Left ventricle myocardium inferior (tissue), 1 donor: ENCODE results near the gene LMO2. TPM values are rescaled to one million over a fixed set of nuclear protein-coding genes. Genes with fewer than 3 reads are reported as not detected.

Experiments
- DNase-seq: peaks from one replicate; pipeline ENCODE4 v3.0.0-alpha.2; 2020
- H3K27ac ChIP-seq: fragments of 200-600 bp; replicated peaks from 2 replicates; pipeline ENCODE4 v1.8.0; 2021
- H3K27me3 ChIP-seq: fragments of 200-600 bp; 2 replicates; pipeline ENCODE4 v1.8.0; 2021; ENCODE audit warnings: low read depth
- H3K36me3 ChIP-seq: fragments of 200-600 bp; 2 replicates; pipeline ENCODE4 v1.8.0; 2021
- H3K4me1 ChIP-seq: fragments of 200-600 bp; 2 replicates; pipeline ENCODE4 v1.8.0; 2021
- H3K4me3 ChIP-seq: fragments of 200-600 bp; 2 replicates; pipeline ENCODE4 v1.8.0; 2021; ENCODE audit warnings: mild to moderate bottlenecking, moderate library complexity
- H3K9me3 ChIP-seq: fragments of 200-600 bp; replicated peaks from 2 replicates; pipeline ENCODE4 v1.8.0; 2021
- CTCF ChIP-seq: fragments of 200-600 bp; IDR thresholded peaks from 2 replicates; pipeline ENCODE4 v1.8.0; 2021; ENCODE audit warnings: antibody characterized with exemption, mild to moderate bottlenecking, borderline replicate concordance
- intact Hi-C: fragments of 100-400 bp; cut with micrococcal nuclease; formaldehyde crosslinking; loops from one replicate; pipeline ENCODE4 v1.11.0; 2022
- total RNA-seq: library from RNA; stranded (reverse); fragmentation: NEBNext Ultra II Directional; extraction: Animal tissue kit (Norgen Biotek cat#: 25700); gene quantifications from one replicate; pipeline ENCODE4 v1.2.1, GENCODE V29; 2021
- donor health status: DM: no; HTN: yes; CAD: no; lungs with severe emphysema.

Gene LMO2
- total RNA-seq, 1 donor from 2014 or later = 8.4 TPM

- H3K4me1 ChIP-seq = no peaks in the 10 kb centered on the region
- H3K27ac ChIP-seq = no peak overlapping the region
- H3K27me3 ChIP-seq = peaks cover 67% of the 10 kb centered on the region
- H3K4me3 ChIP-seq = no peak overlapping the region
- H3K36me3 ChIP-seq = no peaks in the 10 kb centered on the region
- no peak for DNase-seq
- H3K9me3 ChIP-seq = no peaks in the 10 kb centered on the region
- intact Hi-C loops = no loop called here
- TF ChIP-seq CTCF = no peak
Measured at GRCh38 chr11:33819278-33820035, 72.4 kb downstream of the LMO2 start.

Other genes with a start within 250 kb of the LMO2 start
- not detected for gene C11orf91, start 191.2 kb downstream of the LMO2 start, total RNA-seq
- 789 TPM for gene CD59, start 155.7 kb downstream of the LMO2 start, total RNA-seq
- 49.8 TPM for gene FBXO3, start 117.6 kb downstream of the LMO2 start, total RNA-seq
- gene CAPRIN1, start 159.7 kb upstream of the LMO2 start, total RNA-seq = 112 TPM
- gene NAT10, start 213.6 kb upstream of the LMO2 start, total RNA-seq = 22.3 TPM